Measurements from ENCODE around the gene COQ4. TPM values are rescaled to one million over a fixed set of nuclear protein-coding genes. Genes with fewer than 3 reads are reported as not detected.

COQ4 gene
- total and polyA plus RNA-seq, 2 experiments from 2014 or later: 35.3 to 37.0 TPM

DNA sequence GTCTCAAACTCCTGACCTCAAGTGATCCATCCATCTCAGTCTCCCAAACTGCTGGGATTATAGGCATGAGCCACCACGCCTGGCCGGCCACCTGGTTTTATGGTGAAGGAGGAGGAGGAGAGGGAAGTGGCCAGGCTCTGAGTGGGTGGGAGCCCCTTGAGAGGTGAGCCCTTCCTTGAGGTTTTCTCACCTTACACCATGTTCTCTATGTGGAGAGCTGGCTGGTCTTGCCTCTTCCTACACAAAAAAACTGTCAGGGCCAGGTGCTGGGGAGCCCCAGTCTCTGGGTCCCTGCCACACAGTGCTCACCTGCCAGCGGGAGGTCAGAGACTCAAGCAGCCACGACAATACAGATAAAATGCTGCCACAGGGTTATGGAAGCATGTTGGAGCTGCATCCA is 28.5 kb upstream of the COQ4 start:
- 0 out of 2 replicates have a peak, but pooled peaks cover 2% of the 10 kb centered on the region for H3F3A ChIP-seq (replicated peaks; ENCODE audit: low read depth)
- Mint-ChIP-seq H3K27me3 (ENCODE audit: insufficient read depth, low read depth, poor library complexity) (peaks cover 7% of the 10 kb centered on the region), H3K27ac (no peak overlapping the region), H3K9me3 (no peaks in the 10 kb centered on the region), H3K4me1 (peaks cover 3% of the 10 kb centered on the region; the same call in 2 of the 3 replicates), H3K4me3 (no peak overlapping the region), H3K36me3 (ENCODE audit: low read depth) (peaks cover under 1% of the 10 kb centered on the region; the same call in 2 of the 3 replicates)
- DNase-seq (ENCODE audit: low spot score) (no peak), ATAC-seq (no peak)
- H3K27ac ChIP-seq (ENCODE audit: low read depth): no peak overlapping the region
- H3K4me2 ChIP-seq: no peak overlapping the region
- H3K36me3 ChIP-seq (ENCODE audit: insufficient read depth): no peaks in the 10 kb centered on the region
- no peaks in the 10 kb centered on the region; the same call in 1 of the 2 replicates for H3K4me1 ChIP-seq (ENCODE audit: insufficient read depth)
- H3K27me3 ChIP-seq (ENCODE audit: insufficient read depth): no peaks in the 10 kb centered on the region
- H2AFZ ChIP-seq: no peak overlapping the region
- H3K4me3 ChIP-seq: no peak overlapping the region
- no peaks in the 10 kb centered on the region for H4K20me1 ChIP-seq (replicated peaks; ENCODE audit: insufficient read depth)
- TF ChIP-seq ZNF114 (CRISPR knock-in tag; IDR thresholded peaks at IDR 0.05) (no peak), CREB1 (CRISPR knock-in tag; IDR thresholded peaks at IDR 0.05; ENCODE audit: low read depth) (no peak), EZH2 (IDR thresholded peaks at IDR 0.05; ENCODE audit: low read depth, unreplicated experiment) (no peak), NANOG (IDR thresholded peaks at IDR 0.05; ENCODE audit: borderline replicate concordance) (no peak), EZH2phosphoT487 (IDR thresholded peaks at IDR 0.05; ENCODE audit: unreplicated experiment) (no peak), STAT1 (IDR thresholded peaks at IDR 0.05; ENCODE audit: unreplicated experiment) (no peak), ZNF331 (CRISPR knock-in tag; IDR thresholded peaks at IDR 0.05; ENCODE audit: low read depth) (no peak), POLR2AphosphoS5 (IDR thresholded peaks at IDR 0.05; ENCODE audit: low read depth) (no peak), JUNB (IDR thresholded peaks at IDR 0.05; ENCODE audit: unreplicated experiment) (no peak)
- TF ChIP-seq, protein P1, sequence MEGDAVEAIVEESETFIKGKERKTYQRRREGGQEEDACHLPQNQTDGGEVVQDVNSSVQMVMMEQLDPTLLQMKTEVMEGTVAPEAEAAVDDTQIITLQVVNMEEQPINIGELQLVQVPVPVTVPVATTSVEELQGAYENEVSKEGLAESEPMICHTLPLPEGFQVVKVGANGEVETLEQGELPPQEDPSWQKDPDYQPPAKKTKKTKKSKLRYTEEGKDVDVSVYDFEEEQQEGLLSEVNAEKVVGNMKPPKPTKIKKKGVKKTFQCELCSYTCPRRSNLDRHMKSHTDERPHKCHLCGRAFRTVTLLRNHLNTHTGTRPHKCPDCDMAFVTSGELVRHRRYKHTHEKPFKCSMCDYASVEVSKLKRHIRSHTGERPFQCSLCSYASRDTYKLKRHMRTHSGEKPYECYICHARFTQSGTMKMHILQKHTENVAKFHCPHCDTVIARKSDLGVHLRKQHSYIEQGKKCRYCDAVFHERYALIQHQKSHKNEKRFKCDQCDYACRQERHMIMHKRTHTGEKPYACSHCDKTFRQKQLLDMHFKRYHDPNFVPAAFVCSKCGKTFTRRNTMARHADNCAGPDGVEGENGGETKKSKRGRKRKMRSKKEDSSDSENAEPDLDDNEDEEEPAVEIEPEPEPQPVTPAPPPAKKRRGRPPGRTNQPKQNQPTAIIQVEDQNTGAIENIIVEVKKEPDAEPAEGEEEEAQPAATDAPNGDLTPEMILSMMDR (conservative IDR thresholded peaks at IDR 0.05; ENCODE audit: low read depth in 2 of 2): no peak
- TF ChIP-seq, protein P2, sequence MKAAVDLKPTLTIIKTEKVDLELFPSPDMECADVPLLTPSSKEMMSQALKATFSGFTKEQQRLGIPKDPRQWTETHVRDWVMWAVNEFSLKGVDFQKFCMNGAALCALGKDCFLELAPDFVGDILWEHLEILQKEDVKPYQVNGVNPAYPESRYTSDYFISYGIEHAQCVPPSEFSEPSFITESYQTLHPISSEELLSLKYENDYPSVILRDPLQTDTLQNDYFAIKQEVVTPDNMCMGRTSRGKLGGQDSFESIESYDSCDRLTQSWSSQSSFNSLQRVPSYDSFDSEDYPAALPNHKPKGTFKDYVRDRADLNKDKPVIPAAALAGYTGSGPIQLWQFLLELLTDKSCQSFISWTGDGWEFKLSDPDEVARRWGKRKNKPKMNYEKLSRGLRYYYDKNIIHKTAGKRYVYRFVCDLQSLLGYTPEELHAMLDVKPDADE (IDR thresholded peaks at IDR 0.05): no peak
- TF ChIP-seq, protein P3, sequence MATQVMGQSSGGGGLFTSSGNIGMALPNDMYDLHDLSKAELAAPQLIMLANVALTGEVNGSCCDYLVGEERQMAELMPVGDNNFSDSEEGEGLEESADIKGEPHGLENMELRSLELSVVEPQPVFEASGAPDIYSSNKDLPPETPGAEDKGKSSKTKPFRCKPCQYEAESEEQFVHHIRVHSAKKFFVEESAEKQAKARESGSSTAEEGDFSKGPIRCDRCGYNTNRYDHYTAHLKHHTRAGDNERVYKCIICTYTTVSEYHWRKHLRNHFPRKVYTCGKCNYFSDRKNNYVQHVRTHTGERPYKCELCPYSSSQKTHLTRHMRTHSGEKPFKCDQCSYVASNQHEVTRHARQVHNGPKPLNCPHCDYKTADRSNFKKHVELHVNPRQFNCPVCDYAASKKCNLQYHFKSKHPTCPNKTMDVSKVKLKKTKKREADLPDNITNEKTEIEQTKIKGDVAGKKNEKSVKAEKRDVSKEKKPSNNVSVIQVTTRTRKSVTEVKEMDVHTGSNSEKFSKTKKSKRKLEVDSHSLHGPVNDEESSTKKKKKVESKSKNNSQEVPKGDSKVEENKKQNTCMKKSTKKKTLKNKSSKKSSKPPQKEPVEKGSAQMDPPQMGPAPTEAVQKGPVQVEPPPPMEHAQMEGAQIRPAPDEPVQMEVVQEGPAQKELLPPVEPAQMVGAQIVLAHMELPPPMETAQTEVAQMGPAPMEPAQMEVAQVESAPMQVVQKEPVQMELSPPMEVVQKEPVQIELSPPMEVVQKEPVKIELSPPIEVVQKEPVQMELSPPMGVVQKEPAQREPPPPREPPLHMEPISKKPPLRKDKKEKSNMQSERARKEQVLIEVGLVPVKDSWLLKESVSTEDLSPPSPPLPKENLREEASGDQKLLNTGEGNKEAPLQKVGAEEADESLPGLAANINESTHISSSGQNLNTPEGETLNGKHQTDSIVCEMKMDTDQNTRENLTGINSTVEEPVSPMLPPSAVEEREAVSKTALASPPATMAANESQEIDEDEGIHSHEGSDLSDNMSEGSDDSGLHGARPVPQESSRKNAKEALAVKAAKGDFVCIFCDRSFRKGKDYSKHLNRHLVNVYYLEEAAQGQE (IDR thresholded peaks at IDR 0.05; ENCODE audit: unreplicated experiment): no peak
- TF ChIP-seq, protein P4, sequence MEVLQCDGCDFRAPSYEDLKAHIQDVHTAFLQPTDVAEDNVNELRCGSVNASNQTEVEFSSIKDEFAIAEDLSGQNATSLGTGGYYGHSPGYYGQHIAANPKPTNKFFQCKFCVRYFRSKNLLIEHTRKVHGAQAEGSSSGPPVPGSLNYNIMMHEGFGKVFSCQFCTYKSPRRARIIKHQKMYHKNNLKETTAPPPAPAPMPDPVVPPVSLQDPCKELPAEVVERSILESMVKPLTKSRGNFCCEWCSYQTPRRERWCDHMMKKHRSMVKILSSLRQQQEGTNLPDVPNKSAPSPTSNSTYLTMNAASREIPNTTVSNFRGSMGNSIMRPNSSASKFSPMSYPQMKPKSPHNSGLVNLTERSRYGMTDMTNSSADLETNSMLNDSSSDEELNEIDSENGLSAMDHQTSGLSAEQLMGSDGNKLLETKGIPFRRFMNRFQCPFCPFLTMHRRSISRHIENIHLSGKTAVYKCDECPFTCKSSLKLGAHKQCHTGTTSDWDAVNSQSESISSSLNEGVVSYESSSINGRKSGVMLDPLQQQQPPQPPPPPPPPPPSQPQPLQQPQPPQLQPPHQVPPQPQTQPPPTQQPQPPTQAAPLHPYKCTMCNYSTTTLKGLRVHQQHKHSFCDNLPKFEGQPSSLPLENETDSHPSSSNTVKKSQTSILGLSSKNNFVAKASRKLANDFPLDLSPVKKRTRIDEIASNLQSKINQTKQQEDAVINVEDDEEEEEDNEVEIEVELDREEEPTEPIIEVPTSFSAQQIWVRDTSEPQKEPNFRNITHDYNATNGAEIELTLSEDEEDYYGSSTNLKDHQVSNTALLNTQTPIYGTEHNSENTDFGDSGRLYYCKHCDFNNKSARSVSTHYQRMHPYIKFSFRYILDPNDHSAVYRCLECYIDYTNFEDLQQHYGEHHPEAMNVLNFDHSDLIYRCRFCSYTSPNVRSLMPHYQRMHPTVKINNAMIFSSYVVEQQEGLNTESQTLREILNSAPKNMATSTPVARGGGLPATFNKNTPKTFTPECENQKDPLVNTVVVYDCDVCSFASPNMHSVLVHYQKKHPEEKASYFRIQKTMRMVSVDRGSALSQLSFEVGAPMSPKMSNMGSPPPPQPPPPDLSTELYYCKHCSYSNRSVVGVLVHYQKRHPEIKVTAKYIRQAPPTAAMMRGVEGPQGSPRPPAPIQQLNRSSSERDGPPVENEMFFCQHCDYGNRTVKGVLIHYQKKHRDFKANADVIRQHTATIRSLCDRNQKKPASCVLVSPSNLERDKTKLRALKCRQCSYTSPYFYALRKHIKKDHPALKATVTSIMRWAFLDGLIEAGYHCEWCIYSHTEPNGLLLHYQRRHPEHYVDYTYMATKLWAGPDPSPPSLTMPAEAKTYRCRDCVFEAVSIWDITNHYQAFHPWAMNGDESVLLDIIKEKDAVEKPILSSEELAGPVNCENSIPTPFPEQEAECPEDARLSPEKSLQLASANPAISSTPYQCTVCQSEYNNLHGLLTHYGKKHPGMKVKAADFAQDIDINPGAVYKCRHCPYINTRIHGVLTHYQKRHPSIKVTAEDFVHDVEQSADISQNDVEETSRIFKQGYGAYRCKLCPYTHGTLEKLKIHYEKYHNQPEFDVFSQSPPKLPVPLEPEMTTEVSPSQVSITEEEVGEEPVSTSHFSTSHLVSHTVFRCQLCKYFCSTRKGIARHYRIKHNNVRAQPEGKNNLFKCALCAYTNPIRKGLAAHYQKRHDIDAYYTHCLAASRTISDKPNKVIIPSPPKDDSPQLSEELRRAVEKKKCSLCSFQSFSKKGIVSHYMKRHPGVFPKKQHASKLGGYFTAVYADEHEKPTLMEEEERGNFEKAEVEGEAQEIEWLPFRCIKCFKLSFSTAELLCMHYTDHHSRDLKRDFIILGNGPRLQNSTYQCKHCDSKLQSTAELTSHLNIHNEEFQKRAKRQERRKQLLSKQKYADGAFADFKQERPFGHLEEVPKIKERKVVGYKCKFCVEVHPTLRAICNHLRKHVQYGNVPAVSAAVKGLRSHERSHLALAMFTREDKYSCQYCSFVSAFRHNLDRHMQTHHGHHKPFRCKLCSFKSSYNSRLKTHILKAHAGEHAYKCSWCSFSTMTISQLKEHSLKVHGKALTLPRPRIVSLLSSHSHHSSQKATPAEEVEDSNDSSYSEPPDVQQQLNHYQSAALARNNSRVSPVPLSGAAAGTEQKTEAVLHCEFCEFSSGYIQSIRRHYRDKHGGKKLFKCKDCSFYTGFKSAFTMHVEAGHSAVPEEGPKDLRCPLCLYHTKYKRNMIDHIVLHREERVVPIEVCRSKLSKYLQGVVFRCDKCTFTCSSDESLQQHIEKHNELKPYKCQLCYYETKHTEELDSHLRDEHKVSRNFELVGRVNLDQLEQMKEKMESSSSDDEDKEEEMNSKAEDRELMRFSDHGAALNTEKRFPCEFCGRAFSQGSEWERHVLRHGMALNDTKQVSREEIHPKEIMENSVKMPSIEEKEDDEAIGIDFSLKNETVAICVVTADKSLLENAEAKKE (CRISPR knock-in tag; IDR thresholded peaks at IDR 0.05): no peak
- H3K79me2 ChIP-seq (replicated peaks; ENCODE audit: insufficient read depth): no peaks in the 10 kb centered on the region
- no peaks in the 10 kb centered on the region for H3K9me2 ChIP-seq (ENCODE audit: insufficient read depth)
